D721Med (cell line): ENCODE data around the gene GMDS.

ENCODE experiments used
- DNase-seq: peaks from one replicate; pipeline ENCODE4 v3.0.0; 2011; ENCODE audit warnings: low spot score; ENCODE audit not compliant: insufficient read length
- FAIRE-seq: peaks from 2 replicates; lab custom pipeline; 2011; peaks lifted over from hg19 to GRCh38; lab: Jason Lieb, UNC
- CTCF ChIP-seq: IDR thresholded peaks from 2 replicates; pipeline ENCODE4 v1.5.1; 2012; ENCODE audit warnings: mild to moderate bottlenecking, control low read depth; ENCODE audit not compliant: insufficient read depth; ENCODE audit errors: missing control alignments

The GMDS gene

GRCh38 chr6:1617466-1618310, 627.7 kb downstream of the GMDS start:
- TF ChIP-seq CTCF = no peak
- FAIRE-seq = no peak
- DNase-seq = no peak

GRCh38 chr6:1616701-1617463, 628.5 kb downstream of the GMDS start:
- DNase-seq (no peak), FAIRE-seq (no peak)
- no peak for TF ChIP-seq CTCF

GRCh38 chr6:1615853-1616420, 629.5 kb downstream of the GMDS start:
- FAIRE-seq (no peak), DNase-seq (no peak)
- TF ChIP-seq CTCF = no peak

GRCh38 chr6:1615151-1615852, 630.1 kb downstream of the GMDS start:
- DNase-seq (no peak), FAIRE-seq (no peak)
- no peak for TF ChIP-seq CTCF

- no peak for FAIRE-seq
- DNase-seq = no peak
- TF ChIP-seq CTCF = no peak
Observed at GRCh38 chr6:1614448-1615150, 630.8 kb downstream of the GMDS start.

GRCh38 chr6:1613688-1614447, 631.5 kb downstream of the GMDS start:
- no peak for TF ChIP-seq CTCF
- FAIRE-seq (no peak), DNase-seq (no peak)
